NCI-H69 (cell line): ENCODE measurements around the gene INPP5J.
"Not testable (repeated sequence)": the region's sequence is repeated elsewhere in the genome, so short reads cannot be mapped to it uniquely, and the experiment has no call there.

ENCODE experiments used
- DNase-seq: peaks from one replicate; lab custom pipeline; 2025; lab: John Stamatoyannopoulos, UW

Gene INPP5J

DNA sequence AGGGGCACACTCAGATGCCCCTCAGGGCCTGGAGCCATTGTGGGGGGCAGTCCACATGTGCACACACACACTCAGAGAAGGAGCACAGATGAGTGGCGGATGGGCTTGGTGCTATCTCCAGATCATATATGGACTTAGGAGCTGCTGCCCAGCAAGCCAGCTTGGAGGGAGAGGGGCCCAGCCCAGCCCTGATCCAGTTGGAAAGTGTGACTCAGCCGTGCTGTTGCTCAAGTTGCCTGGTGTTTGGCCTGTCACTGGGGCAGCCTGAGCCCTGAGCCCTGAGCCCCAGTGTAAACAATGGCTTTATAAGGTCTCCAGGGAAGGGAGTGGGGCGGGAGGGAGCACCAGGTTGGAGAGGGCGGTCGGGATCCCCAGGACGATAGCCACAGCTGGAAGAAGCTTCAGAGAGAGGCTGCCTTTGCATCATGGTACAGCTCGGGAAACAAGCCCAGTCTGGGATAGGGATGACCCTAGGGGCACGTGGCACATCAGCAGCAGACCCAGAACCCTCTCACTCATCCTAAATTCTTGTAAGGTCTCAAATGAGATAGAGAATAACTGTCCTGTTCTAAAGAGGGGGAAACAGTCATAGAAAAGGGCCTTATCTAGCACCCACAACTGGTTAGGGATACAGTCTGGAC is 20.2 kb upstream of the INPP5J start:
- DNase-seq, result no peak

DNA sequence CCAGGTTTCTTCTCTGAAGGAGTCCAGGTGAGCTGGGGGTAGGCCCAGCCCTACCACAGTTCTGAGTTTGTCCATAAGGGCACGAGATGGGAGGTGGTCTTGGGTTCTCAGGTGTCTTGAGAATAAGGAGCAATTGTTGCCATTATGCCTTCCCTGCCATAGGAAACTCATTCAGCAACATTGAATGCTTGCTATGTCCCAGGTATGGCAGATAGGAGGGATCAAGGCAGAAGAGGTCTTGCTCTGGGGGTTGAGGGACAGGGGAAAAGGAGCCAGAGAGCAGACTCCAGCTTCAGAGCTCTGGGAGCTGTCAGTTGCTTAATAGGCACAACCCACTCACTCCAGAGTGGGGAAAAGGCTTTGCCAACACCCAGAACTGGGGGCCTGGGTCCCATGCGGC is 19.7 kb upstream of the INPP5J start:
- DNase-seq, result no peak

DNA sequence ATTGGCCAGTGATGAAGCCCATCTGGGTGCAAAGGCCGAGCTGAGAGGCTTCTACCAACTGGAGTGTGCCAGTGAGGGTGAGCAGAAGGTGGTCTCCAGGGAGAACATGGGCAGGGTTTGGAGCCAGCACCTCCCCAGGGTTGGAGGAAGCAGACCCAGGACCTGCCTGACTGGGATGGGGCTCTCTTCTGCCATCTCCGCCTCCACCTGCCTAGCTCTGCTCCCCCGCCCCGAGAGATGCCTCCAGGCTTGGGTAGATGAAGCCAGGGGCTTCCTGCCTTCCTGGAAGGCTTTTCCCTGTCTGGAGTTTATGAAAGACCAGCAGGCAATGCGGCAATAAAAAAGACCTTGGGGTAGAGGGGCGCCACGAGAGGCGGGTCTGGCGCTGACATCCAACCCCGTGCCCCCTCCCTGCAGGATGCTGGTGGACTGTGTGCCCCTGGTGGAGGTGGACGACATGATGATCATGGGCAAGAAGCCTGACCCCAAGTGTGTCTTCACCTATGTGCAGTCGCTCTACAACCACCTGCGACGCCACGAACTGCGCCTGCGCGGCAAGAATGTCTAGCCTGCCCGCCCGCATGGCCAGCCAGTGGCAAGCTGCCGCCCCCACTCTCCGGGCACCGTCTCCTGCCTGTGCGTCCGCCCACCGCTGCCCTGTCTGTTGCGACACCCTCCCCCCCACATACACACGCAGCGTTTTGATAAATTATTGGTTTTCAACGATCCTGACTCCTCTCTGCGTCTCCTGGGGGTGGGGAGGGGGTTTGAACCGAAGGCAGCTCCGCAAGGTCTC is 18.7 kb upstream of the INPP5J start:
- DNase-seq, result no peak

DNA sequence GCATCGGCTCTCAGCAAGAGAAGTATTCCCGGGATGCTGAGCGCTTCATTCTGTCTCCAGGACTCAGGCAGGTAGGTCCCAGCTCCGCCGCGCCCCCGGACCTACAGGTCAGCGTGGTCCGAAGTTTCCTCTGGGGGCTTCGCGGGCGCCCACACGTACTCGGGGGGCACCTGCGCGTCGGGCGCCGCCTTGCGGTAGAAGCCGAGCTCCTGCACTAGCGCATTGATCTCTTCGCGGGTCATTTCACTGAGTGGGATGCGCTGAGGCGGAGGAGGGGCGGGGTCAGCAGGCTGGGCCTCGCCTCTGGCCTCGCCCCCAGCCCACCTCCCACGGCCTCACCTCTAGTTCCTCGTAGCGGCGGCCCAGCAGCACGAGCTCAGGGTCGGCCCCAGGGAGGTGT is 17.9 kb upstream of the INPP5J start:
- DNase-seq, result no peak

DNA sequence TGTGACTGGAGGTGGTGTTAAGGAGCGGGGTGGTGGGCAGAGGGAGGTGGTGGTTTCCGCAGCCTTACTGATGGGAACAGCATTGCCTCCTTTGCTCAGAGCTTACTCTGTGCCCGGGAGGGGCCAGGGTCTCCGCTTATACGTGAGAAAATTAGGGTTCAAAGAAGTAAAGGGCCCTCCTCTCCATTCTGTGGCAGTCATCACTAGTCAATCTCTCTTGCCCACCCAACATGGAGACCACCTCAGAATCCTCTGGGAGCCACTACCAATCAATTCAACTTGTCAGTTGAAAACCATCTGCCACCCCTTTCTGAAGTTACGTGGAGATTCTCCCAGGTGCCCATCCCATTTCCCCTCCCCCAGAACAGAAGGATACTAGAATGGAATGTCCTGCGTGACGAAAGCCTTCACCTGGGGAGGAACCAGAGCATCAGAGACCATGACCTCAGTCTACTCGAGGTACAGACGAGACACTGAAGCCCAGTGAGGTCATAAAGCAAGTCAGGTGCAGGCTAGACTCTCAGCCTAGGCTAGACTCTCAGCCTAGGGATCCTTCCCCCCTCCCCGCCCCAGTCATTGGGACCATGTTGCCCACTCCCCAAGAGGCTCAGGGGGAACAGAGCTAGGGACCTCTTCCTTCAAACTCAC is 17.4 kb upstream of the INPP5J start:
- DNase-seq, result no peak

DNA sequence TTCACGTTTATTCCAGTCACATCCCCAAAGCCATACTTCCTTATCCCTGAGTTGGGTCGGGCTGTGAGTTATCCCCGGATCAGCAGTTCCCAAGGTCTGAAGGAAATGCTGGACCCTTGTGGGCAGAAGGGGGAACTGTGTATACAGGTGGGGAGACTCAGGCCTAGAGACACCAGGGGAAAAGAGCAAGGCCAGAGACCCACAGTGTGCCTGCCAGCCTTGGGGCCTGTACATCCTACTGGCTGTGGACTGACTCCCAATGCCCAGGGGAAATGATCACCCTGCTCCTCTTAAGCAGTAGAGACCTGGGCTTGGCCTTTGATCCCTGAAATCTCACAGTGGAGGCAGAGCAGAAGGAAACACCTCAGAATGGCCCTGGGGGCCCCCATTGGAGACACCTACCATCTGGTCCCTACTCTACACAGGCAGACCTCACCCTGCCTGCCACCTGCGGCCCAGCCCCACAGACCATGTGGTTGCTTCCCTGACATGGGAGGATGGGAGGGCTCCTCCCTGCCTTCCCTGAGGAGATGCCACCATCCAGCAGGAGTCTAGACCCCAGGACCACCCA is 16.7 kb upstream of the INPP5J start:
- peak; percentile 27 for DNase-seq

DNA sequence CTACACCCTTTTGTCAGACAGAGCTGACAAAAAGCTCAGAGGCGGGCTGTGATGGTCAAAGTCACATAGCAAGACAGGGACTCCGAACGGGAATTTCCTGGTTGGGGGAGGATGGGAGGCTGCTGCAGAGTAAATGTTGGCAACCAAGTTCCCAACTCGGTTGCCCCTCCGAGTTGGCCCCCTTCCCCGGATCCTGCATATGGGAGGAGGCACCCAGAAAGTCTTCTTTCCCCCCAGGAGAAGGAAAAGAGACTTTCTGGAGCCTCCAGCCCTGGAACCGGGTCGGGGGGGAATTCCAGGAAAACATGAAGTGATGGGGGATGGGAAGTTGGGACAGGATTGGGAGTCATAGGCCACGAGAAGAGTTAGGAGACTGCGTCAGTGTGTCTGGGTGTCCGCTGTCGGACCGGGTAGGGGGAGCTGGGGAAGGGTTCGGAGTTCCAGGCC is 16.0 kb upstream of the INPP5J start:
- DNase-seq, result no peak

DNA sequence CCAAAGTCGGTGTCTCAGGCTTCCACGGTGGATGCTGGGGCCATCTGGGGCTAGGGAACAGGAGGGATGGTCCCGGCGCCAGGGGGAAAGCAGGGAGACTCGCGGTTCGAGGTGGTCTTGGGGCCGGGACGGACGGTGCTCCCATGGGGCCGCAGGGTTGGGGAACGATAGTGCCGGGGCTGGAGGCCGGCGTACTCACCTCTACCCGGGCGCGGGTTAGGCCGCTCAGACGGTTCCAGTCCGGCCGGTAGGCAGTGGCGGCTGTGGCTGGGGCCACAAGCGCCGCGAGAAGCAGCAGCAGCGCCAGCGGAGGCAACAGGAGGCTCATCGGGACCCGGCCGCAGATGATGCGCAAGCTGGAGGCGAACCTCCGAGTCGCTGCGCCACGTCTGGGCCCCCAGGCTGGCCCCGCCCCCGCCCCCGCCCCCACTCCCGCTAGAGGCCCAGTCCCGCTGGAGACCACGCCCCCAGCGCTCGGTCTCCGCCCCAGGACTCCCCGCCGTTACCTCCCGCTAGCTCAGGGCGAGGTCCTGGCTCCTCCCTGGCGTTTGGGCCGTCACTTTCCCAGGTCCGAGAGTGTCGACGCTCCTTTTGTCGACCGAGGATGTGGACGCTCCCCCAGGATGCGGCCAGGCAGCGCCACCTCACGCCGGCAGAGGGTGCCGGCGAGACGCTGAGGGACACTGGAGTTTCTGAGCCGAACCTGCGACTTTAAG is 15.4 kb upstream of the INPP5J start, which contains the start of gene SELENOM:
Gene SELENOM, minus strand, starts transcription at position 391 of the 716 bp plus-strand sequence. Its CDS starts 63 bp downstream, at position 328.
- peak; percentile 99 for DNase-seq

DNA sequence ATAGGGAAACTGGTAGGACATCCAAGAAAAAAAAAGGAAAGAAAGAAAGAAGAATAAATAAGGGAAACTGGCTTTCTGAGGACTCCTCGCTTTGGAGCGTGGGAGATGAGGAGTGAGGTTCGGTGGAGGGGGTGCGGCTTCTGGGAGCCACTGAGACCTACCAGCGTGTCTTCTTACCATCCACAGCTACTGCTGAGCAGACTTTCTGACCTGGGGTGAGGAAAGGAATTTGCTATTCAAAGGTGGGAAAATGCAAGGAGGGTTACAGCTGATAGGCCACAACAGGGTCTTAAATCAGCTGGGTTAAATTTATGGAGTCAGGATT is 14.9 kb upstream of the INPP5J start:
- DNase-seq, result no peak

DNA sequence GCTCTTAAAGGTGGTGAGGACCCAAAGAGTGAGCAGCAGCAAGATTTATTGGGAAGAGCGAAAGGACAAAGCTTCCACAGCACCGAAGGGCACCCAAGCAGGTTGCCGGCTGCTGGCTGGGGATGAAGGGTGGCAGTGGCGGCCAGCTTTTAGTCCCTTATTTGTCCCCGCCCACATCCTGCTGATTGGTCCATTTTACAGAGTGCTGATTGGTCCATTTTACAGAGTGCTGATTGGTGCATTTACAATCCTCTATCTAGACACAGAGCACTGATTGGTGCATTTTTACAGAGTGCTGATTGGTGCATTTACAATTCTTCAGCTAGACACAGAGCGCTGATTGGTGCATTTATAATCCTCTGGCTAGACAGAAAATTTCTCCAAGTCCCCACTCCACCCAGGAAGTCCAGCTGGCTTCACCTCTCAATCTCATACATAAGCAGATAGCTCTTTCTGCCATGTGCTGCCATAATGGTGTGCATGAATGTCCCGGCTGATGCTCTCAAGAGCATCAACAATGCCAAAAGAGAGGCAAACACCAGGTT is 10.1 kb upstream of the INPP5J start:
- not testable (repeated sequence) for DNase-seq

DNA sequence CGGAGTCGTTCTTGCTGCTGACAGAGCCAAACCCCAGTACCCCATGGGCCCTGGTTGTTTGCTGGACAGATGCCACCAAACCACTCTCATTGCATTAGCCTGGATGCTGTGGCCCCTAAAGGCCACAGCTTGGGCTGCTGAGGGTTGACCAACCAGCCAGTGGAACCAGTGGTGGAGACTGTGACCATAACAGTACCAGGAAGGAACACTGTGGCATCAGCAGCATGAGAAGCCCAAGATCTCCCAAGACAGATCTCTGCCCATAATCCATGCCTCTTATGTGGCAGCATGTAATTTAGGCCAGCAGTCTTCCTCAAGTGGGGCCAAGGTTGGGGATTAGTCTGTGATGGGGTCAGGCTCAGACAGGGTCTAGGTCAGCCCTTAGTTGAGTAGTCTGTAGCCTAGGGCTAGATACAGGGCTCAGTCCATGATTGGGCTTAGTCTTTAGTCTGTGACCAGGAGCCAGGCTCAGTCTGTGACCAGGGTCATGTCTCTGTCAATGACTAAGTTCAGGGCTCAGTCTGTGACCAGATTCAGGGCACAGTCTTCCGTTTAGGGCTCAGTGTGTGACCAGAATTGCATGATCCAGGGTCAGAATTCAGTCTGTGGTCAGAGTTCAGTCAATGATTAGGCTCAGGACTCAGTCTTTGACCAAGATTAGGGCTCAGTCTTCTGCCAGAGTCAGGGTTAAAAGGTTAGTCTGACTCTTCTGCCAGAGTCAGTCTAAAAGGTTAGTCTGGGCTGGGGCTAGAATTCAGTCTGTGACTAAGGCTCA is 4.5 kb upstream of the INPP5J start:
- no peak for DNase-seq

DNA sequence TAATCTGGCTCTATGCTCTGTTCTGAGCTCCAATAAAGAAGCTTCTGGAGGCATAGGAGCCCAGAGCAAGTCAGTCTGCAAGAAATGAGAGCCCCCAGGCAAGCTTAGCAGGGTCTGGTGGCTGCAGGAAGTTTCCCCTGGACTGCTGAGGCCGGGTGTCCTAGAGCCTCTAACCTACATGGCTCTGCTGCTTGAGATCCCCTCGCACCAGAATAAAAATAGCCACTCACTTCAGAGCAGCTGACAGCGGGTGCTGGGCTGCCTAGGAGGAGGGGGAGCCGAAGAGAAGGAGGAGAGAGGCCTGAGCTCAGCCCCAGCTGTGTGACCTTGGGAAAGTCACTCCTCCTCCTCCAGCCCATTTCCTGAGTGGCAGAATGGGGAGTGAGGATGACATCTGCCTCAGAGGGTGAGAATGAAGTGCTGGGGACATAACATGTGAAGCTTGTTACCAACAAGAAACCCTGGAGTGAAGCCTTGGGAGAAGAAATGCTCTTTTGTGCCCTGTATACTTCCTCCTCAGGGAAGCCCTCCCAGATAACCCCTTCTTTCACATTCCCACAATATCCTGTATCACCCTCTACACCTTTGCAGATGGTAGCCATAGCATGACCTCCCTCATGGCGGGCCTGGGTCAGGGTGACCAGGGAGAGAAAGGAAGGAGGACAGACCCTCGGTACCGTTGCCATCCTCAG is 3.6 kb upstream of the INPP5J start:
- no peak for DNase-seq

DNA sequence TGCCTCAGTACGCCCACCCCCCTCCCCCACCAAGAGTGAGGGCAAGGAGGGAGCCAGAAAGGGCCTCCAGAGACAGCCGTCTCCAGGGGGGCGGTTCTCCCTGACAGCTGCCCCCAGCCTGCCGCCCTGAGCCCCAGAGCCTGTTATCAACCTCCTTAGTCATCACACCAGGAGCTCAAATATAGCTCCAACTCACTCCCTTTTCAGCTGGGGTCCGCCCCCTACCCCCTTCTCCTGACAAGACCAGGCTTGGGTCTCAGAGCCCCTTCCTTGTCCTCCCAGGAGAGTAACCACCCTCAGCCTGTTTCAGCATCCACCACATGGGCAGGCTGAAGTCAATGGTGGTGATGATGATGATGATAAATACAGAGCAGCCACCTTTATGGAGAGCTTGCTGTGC is 2.5 kb upstream of the INPP5J start:
- no peak for DNase-seq

DNA sequence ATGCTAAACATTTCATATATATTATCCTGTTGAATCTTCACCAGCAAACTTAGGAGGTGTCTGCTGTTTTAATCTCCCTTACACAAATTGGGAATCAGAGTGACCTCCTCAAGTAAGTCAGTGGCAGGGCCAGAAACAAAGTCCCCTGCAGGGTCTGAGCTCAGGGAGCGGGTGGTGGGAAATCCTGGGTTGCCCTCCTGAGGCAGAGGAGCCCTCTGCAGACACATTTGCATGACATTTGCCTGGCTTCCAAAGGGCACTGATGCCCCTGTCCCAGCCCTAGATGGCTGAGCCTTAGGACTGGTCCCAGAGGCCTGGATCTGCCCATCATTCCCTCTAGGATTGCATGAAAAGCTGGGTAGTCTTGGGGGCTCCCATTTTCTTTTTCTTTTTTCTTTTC is 2.1 kb upstream of the INPP5J start:
- DNase-seq, result no peak

DNA sequence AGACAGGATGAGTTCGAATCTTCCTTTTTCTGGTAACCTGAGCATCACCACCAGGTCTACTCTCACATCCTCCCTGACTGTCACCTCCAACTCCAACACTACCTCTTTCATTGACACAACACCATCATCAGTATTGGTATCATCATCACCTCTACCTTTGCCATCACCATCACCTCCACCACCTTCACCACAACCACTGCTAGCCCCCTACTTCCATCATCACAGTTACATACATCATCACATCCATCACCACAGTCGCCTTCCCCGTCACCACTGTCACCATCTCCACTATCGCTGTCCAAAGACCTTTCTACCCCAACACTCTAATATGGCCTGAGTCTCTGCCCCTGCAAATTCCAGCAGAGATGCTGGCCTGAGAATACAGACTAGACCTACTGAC is 1.4 kb upstream of the INPP5J start:
- no peak for DNase-seq

DNA sequence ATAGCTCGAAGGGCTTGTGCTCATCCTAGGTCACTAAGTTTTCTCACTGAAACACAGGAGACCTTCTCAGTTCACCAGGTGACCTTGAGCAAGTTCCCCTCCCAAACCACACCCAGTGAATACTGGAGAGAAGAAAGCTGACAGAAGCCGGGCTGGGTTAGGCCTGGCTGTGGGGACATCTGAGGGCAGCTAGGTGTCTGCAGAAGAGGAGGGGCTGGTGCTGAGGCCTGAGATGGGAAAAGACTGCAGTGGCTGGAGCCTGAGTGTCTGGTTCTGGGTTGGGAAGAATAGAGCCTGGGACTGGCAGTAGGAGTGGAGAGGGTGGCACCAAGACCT is 602 bp upstream of the INPP5J start:
- DNase-seq, result no peak

DNA sequence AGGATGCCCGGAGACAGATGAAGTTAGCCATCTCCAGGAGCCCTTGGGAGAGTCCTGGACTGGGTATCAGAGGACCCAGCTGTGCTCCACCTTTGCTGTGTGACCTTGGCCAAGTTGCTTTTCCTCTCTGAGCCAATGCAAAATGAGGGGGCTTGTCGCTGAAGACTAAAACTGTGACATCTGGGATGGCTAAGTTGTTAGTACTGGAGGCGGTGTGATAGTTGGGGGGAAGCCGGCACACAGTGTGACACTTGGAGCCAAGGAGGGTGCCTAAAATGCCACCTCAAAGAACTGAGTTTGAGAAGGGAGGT is 481 bp downstream of the INPP5J start:
- DNase-seq, result no peak

DNA sequence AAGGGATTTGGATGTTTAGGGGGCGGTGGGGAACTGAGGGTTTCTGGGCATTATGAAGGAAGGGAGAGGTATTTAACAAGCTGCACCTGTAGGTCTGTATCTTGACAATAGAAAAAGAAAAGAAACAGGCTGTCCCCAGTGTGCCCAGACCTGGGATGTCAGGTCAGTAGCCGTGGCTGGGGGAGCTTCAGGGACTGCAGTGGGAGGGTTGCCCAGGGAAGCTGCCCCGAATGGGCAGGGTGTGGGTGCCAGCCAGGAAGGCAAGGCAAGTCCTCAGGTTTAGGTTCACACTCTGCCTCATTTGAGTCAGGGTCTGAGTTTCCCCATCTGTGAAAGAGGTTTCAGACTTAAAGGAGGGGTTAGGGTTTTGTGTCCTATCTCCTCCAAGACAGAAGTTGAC is 1.5 kb downstream of the INPP5J start:
- no peak for DNase-seq

DNA sequence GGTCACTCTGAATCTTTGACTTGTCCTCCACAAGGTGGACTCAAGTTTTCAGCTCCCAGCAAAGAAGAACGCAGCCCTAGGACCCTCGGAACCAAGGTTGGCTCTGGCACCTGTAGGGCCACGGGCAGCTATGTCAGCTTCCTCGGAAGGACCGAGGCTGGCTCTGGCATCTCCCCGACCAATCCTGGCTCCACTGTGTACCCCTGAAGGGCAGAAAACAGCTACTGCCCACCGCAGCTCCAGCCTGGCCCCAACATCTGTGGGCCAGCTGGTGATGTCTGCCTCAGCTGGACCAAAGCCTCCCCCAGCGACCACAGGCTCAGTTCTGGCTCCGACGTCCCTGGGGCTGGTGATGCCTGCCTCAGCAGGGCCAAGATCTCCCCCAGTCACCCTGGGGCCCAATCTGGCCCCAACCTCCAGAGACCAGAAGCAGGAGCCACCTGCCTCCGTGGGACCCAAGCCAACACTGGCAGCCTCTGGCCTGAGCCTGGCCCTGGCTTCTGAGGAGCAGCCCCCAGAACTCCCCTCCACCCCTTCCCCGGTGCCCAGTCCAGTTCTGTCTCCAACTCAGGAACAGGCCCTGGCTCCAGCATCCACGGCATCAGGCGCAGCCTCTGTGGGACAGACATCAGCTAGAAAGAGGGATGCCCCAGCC is 2.2 kb downstream of the INPP5J start:
- DNase-seq, result no peak

DNA sequence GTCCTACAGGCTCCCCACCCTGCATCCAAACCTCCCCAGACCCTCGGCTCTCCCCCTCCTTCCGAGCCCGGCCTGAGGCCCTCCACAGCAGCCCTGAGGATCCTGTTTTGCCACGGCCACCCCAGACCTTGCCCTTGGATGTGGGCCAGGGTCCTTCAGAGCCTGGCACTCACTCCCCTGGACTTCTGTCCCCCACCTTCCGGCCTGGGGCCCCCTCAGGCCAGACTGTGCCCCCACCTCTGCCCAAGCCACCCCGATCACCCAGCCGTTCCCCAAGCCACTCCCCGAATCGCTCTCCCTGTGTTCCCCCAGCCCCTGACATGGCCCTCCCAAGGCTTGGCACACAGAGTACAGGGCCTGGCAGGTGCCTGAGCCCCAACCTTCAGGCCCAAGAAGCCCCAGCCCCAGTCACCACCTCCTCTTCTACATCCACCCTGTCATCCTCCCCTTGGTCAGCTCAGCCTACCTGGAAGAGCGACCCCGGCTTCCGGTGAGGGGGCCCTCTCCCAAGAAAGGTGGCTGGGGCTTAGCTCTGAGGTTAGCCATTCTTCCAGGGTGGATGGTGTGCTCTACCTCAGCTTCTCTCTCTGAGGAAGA is 2.9 kb downstream of the INPP5J start:
- no peak for DNase-seq
